ENCODE data around the gene CNTF.
A peak's percentile ranks its signal among the peaks of the same experiment; 100 is the strongest.

CNTF gene

GRCh38 chr11:58641803-58642581, 19.5 kb downstream of the CNTF start:
- DNase-seq (ENCODE audit: low read depth): no peak

GRCh38 chr11:58645854-58646253, 23.4 kb downstream of the CNTF start:
- DNase-seq (ENCODE audit: low read depth): no peak

- no peak for DNase-seq (ENCODE audit: low read depth)
Measured at GRCh38 chr11:58647141-58647699, 24.8 kb downstream of the CNTF start.

- no peak for DNase-seq (ENCODE audit: low read depth)
Measured at GRCh38 chr11:58647866-58648265, 25.4 kb downstream of the CNTF start.

- no peak for DNase-seq (ENCODE audit: low read depth)
Measured at GRCh38 chr11:58649623-58650022, 27.2 kb downstream of the CNTF start.

- no peak for DNase-seq (ENCODE audit: low read depth)
Measured at GRCh38 chr11:58650496-58650895, 28.0 kb downstream of the CNTF start.

- no peak for DNase-seq (ENCODE audit: low read depth)
Measured at GRCh38 chr11:58652726-58653280, 30.3 kb downstream of the CNTF start.

GRCh38 chr11:58654079-58654907, 31.8 kb downstream of the CNTF start:
- DNase-seq (ENCODE audit: low read depth): peak; percentile 63

- DNase-seq (ENCODE audit: low read depth): no peak
Measured at GRCh38 chr11:58654908-58655296, 32.4 kb downstream of the CNTF start.

- no peak for DNase-seq (ENCODE audit: low read depth)
Measured at GRCh38 chr11:58656348-58656747, 33.9 kb downstream of the CNTF start.

- no peak for DNase-seq (ENCODE audit: low read depth)
Measured at GRCh38 chr11:58658623-58659022, 36.2 kb downstream of the CNTF start.

- no peak for DNase-seq (ENCODE audit: low read depth)
Measured at GRCh38 chr11:58659404-58659803, 36.9 kb downstream of the CNTF start.

GRCh38 chr11:58659910-58660570, 37.6 kb downstream of the CNTF start:
- no peak for DNase-seq (ENCODE audit: low read depth)

GRCh38 chr11:58671983-58672633, 49.6 kb downstream of the CNTF start:
- no peak for DNase-seq (ENCODE audit: low read depth)

GRCh38 chr11:58674609-58675008, 52.1 kb downstream of the CNTF start:
- DNase-seq (ENCODE audit: low read depth): no peak
